Measurements from ENCODE around the gene HYDIN. TPM values are rescaled to one million over a fixed set of nuclear protein-coding genes. Genes with fewer than 3 reads are reported as not detected.

The HYDIN gene
- total RNA-seq, 1 experiment from 2014 or later = 0.35 TPM

DNA sequence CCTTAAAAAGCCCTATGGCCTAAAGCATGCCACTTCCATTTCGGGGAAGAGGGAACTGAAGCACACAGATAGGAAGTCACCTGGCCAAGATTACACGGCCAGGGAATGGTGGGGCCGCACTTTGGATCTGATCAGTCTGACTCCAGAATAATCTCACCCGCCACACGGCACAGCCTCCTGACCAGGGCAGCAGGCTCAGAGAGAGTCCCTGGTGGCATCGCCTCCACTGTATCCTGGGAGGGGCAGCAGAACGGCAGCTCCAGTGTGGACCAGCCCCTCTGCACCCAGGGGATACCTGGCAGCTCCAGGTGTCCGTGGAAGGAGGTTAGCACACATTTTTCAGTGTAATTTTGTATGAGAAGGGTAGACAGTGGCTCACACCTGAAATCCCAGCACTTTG is 465.0 kb downstream of the HYDIN start:
- CTCF ChIA-PET = interaction anchor here (0.6 kb wide), 2 partner anchors 87 to 592 kb away, joined by 3 read pairs; no protein-coding TSS in a partner anchor
- peaks cover 28% of the 10 kb centered on the region for H3K36me3 Mint-ChIP-seq (ENCODE audit: insufficient read depth, unreplicated experiment)
- BruUV-seq (replicated peaks) = no TSS peak

DNA sequence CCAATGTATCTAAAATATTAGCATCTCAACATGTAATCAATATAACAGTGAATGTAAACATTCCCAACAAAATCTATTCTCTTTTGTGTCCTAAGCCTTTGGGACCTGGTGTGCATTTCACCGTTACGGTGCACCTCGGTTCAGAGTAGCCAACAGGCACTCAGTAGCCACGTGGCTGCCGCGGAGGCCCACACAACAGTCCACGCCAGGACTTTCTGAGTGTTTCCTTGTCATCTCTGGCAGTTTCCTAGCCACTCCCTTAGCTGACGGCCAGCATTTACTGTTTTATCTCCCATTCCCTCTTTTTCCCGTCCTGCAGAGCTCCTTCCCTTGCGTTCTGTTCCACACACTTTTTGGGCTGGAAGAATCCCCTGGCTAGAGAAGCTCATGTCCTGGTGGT is 465.9 kb downstream of the HYDIN start:
- H3K4me3 Mint-ChIP-seq (ENCODE audit: unreplicated experiment) = no peak overlapping the region
- H3K27me3 Mint-ChIP-seq (ENCODE audit: insufficient read depth, unreplicated experiment) = no peaks in the 10 kb centered on the region
- intact Hi-C loops (cut with micrococcal nuclease) = no loop called here
- H3K36me3 Mint-ChIP-seq (ENCODE audit: insufficient read depth, unreplicated experiment) = peaks cover 26% of the 10 kb centered on the region
- DNase-seq (ENCODE audit: unreplicated experiment) = no peak
- H3K27ac Mint-ChIP-seq (ENCODE audit: low read depth, unreplicated experiment) = no peak overlapping the region
- POLR2A ChIA-PET = interaction anchor here (0.5 kb wide), 1 partner anchor 203 kb away, joined by 3 read pairs; no protein-coding TSS in a partner anchor
- no peaks in the 10 kb centered on the region for H3K9me3 Mint-ChIP-seq (ENCODE audit: unreplicated experiment)
- peaks cover 26% of the 10 kb centered on the region for H3K4me1 Mint-ChIP-seq (ENCODE audit: insufficient read depth, unreplicated experiment)
- CTCF ChIA-PET = interaction anchor here (0.6 kb wide), 1 partner anchor 171 kb away, joined by 3 read pairs; no protein-coding TSS in a partner anchor
- TF ChIP-seq, protein P1, sequence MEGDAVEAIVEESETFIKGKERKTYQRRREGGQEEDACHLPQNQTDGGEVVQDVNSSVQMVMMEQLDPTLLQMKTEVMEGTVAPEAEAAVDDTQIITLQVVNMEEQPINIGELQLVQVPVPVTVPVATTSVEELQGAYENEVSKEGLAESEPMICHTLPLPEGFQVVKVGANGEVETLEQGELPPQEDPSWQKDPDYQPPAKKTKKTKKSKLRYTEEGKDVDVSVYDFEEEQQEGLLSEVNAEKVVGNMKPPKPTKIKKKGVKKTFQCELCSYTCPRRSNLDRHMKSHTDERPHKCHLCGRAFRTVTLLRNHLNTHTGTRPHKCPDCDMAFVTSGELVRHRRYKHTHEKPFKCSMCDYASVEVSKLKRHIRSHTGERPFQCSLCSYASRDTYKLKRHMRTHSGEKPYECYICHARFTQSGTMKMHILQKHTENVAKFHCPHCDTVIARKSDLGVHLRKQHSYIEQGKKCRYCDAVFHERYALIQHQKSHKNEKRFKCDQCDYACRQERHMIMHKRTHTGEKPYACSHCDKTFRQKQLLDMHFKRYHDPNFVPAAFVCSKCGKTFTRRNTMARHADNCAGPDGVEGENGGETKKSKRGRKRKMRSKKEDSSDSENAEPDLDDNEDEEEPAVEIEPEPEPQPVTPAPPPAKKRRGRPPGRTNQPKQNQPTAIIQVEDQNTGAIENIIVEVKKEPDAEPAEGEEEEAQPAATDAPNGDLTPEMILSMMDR (IDR thresholded peaks at IDR 0.05; ENCODE audit: unreplicated experiment) = no peak
- no TSS peak for BruUV-seq (replicated peaks)

More for the DNA sequence above, 465.0 kb downstream of the HYDIN start:
- Mint-ChIP-seq H3K27ac (ENCODE audit: low read depth, unreplicated experiment) (no peak overlapping the region), H3K4me3 (ENCODE audit: unreplicated experiment) (no peak overlapping the region), H3K4me1 (ENCODE audit: insufficient read depth, unreplicated experiment) (peaks cover 26% of the 10 kb centered on the region), H3K27me3 (ENCODE audit: insufficient read depth, unreplicated experiment) (no peaks in the 10 kb centered on the region), H3K9me3 (ENCODE audit: unreplicated experiment) (no peaks in the 10 kb centered on the region)
- intact Hi-C loops (cut with micrococcal nuclease) = no loop called here
- DNase-seq (ENCODE audit: unreplicated experiment) = no peak
- TF ChIP-seq, protein P1 (IDR thresholded peaks at IDR 0.05; ENCODE audit: unreplicated experiment) = no peak
- POLR2A ChIA-PET = no interaction called here

DNA sequence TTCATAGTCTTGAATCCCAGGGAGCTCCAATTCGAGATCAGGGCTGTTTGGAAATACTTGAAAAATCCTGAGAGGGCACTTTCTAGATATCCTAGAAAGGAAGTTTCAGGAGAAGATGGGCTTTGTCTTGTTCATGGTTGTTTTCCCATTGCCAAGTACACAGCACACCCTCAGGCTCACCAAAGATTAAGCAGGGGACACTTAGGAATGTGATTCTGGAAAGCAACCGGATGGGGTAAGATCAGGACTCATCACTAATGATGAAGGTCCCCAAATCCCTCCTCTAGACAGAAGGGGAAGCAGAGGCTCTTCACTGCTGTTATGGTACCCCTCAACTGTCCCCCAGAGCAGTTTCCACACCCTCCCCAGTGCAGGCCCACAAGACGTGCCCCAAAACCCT is 470.3 kb downstream of the HYDIN start:
- H3K9me3 Mint-ChIP-seq (ENCODE audit: unreplicated experiment) = no peaks in the 10 kb centered on the region
- no TSS peak for BruUV-seq (replicated peaks)
- no peak for DNase-seq (ENCODE audit: unreplicated experiment)
- intact Hi-C loops (cut with micrococcal nuclease) = loop anchor here (1.0 kb wide), 1 partner anchor 14 kb away; no protein-coding TSS in a partner anchor
- H3K36me3 Mint-ChIP-seq (ENCODE audit: insufficient read depth, unreplicated experiment) = peaks cover 36% of the 10 kb centered on the region
- TF ChIP-seq, protein P1 (IDR thresholded peaks at IDR 0.05; ENCODE audit: unreplicated experiment) = no peak
- CTCF ChIA-PET = interaction anchor here (0.7 to 7.0 kb wide), 7 partner anchors 9 to 183 kb away, joined by 3 to 70 read pairs (median 4); no protein-coding TSS in a partner anchor
- no peaks in the 10 kb centered on the region for H3K27me3 Mint-ChIP-seq (ENCODE audit: insufficient read depth, unreplicated experiment)
- H3K4me1 Mint-ChIP-seq (ENCODE audit: insufficient read depth, unreplicated experiment) = peaks cover 26% of the 10 kb centered on the region
- peak overlapping the region; percentile 7 for H3K27ac Mint-ChIP-seq (ENCODE audit: low read depth, unreplicated experiment)
- no peak overlapping the region for H3K4me3 Mint-ChIP-seq (ENCODE audit: unreplicated experiment)
- POLR2A ChIA-PET = interaction anchor here (0.7 to 3.1 kb wide), 8 partner anchors 11 to 489 kb away, joined by 3 to 11 read pairs (median 5); no protein-coding TSS in a partner anchor

DNA sequence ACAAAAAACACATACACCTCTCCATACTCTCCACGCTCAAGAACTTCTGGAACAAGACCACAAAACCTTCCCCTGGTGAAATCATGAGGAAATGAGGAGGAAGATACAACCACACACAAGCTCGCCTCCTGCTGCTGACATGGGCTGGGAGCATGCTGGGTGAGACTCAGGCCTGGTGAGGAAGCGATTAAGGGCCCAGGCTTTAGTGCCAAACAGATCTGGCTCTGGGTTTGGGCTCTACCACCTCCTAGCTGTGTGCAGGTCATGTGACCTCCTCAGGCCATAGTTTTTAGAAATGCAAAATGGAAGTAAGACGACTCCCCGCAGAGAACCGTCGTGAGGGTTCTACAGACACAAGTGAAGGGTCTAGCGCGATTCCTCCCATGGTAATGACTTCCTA is 470.9 kb downstream of the HYDIN start:
- Mint-ChIP-seq H3K27ac (ENCODE audit: low read depth, unreplicated experiment) (no peak overlapping the region), H3K27me3 (ENCODE audit: insufficient read depth, unreplicated experiment) (no peaks in the 10 kb centered on the region), H3K4me3 (ENCODE audit: unreplicated experiment) (no peak overlapping the region), H3K4me1 (ENCODE audit: insufficient read depth, unreplicated experiment) (peaks cover 26% of the 10 kb centered on the region), H3K9me3 (ENCODE audit: unreplicated experiment) (no peaks in the 10 kb centered on the region), H3K36me3 (ENCODE audit: insufficient read depth, unreplicated experiment) (peaks cover 31% of the 10 kb centered on the region)
- BruUV-seq (replicated peaks) = no TSS peak
- TF ChIP-seq, protein P1 (IDR thresholded peaks at IDR 0.05; ENCODE audit: unreplicated experiment) = no peak
- no peak for DNase-seq (ENCODE audit: unreplicated experiment)
- intact Hi-C loops (cut with micrococcal nuclease) = loop anchor here (1.0 kb wide), 1 partner anchor 13 kb away; no protein-coding TSS in a partner anchor
- ChIA-PET CTCF (interaction anchor here (0.9 to 7.0 kb wide), 7 partner anchors 9 to 66 kb away, joined by 3 to 70 read pairs (median 6); no protein-coding TSS in a partner anchor), POLR2A (interaction anchor here (0.7 to 3.1 kb wide), 4 partner anchors 13 to 65 kb away, joined by 3 to 11 read pairs (median 4); no protein-coding TSS in a partner anchor)
